Cardiac muscle cell (in vitro differentiated cells and primary cell): ENCODE measurements around the gene MRGPRE. TPM values are rescaled to one million over a fixed set of nuclear protein-coding genes. Genes with fewer than 3 reads are reported as not detected.

Experiments
- DNase-seq, 2 donors: peaks; one replicate each; pipeline versions ENCODE4 v3.0.0 to v3.0.0-alpha.2; 2010 to 2017; ENCODE audit warnings: low read depth in 1 of 2, low spot score in 1 of 2
- H3K27ac ChIP-seq: fragments of 200-600 bp; sonication (generic); 2 replicates; pipeline ENCODE4 v1.5.1; 2016
- H3K27me3 ChIP-seq: fragments of 200-600 bp; sonication (generic); 2 replicates; pipeline ENCODE4 v1.6.0; 2016; ENCODE audit warnings: control low read depth
- H3K36me3 ChIP-seq: fragments of 200-600 bp; sonication (generic); 2 replicates; pipeline ENCODE4 v1.5.1; 2016; ENCODE audit warnings: control low read depth
- H3K4me1 ChIP-seq: fragments of 200-600 bp; sonication (generic); 2 replicates; pipeline ENCODE4 v1.8.1; 2017; ENCODE audit warnings: low read depth, mild to moderate bottlenecking, mixed run types
- H3K4me3 ChIP-seq: fragments of 200-600 bp; sonication (generic); 2 replicates; pipeline ENCODE4 v1.5.1; 2016; ENCODE audit warnings: mild to moderate bottlenecking
- H3K9me3 ChIP-seq: fragments of 200-600 bp; sonication (generic); 2 replicates; pipeline ENCODE4 v1.5.1; 2017; ENCODE audit warnings: low read depth, mild to moderate bottlenecking, control low read depth
- CTCF ChIP-seq: IDR thresholded peaks from 2 replicates; pipeline ENCODE4 v1.5.1; 2012; ENCODE audit warnings: low read depth, mild to moderate bottlenecking, low read length
- polyA plus RNA-seq: library from polyadenylated mRNA; unstranded; fragments of >200 nt; fragmentation: Nextera tagmentation; extraction: Ambion mirVana; gene quantifications from 2 replicates; pipeline ENCODE4 v1.2.1, GENCODE V29; 2016
- total RNA-seq: library from RNA; depleted of rRNA; stranded (reverse); fragments of >200 nt; gene quantifications from 2 replicates; pipeline ENCODE4 v1.2.3, GENCODE V29; 2016

The MRGPRE gene
- total and polyA plus RNA-seq, 2 experiments from 2014 or later = not detected

GRCh38 chr11:3188496-3189195, 43.6 kb downstream of the MRGPRE start:
- Histone ChIP-seq H3K27ac (no peak overlapping the region), H3K36me3 (no peaks in the 10 kb centered on the region), H3K4me1 (no peaks in the 10 kb centered on the region), H3K9me3 (no peaks in the 10 kb centered on the region), H3K27me3 (no peaks in the 10 kb centered on the region), H3K4me3 (no peak overlapping the region)
- TF ChIP-seq CTCF = no peak
- DNase-seq = no peak

- no peak for TF ChIP-seq CTCF
- Histone ChIP-seq H3K36me3 (no peaks in the 10 kb centered on the region), H3K4me1 (no peaks in the 10 kb centered on the region), H3K4me3 (no peak overlapping the region), H3K27ac (no peak overlapping the region), H3K27me3 (no peaks in the 10 kb centered on the region), H3K9me3 (no peaks in the 10 kb centered on the region)
- no peak for DNase-seq
Observed at GRCh38 chr11:3186166-3186953, 45.9 kb downstream of the MRGPRE start.

- Histone ChIP-seq H3K27ac (no peak overlapping the region), H3K9me3 (no peaks in the 10 kb centered on the region), H3K4me1 (no peaks in the 10 kb centered on the region), H3K36me3 (no peaks in the 10 kb centered on the region), H3K27me3 (no peaks in the 10 kb centered on the region), H3K4me3 (no peak overlapping the region)
- TF ChIP-seq CTCF = no peak
- no peak for DNase-seq
Observed at GRCh38 chr11:3184732-3185347, 47.4 kb downstream of the MRGPRE start.

GRCh38 chr11:3183523-3183922, 48.7 kb downstream of the MRGPRE start:
- DNase-seq = no peak

GRCh38 chr11:3182462-3182852, 49.8 kb downstream of the MRGPRE start:
- H3K36me3 ChIP-seq = no peaks in the 10 kb centered on the region
- no peaks in the 10 kb centered on the region for H3K9me3 ChIP-seq
- TF ChIP-seq CTCF = no peak
- no peak overlapping the region for H3K4me3 ChIP-seq
- no peaks in the 10 kb centered on the region for H3K4me1 ChIP-seq
- H3K27ac ChIP-seq = no peak overlapping the region
- no peak for DNase-seq
- no peaks in the 10 kb centered on the region for H3K27me3 ChIP-seq

More at GRCh38 chr11:3183523-3183922, 48.7 kb downstream of the MRGPRE start:
- H3K9me3 ChIP-seq = no peaks in the 10 kb centered on the region
- no peaks in the 10 kb centered on the region for H3K27me3 ChIP-seq
- no peak overlapping the region for H3K27ac ChIP-seq
- TF ChIP-seq CTCF = no peak
- no peak overlapping the region for H3K4me3 ChIP-seq
- no peaks in the 10 kb centered on the region for H3K4me1 ChIP-seq
- no peaks in the 10 kb centered on the region for H3K36me3 ChIP-seq
